H1 (cell line): ENCODE measurements around the gene ADCY3. TPM values are rescaled to one million over a fixed set of nuclear protein-coding genes. Genes with fewer than 3 reads are reported as not detected.

Experiments used
- ASH2L ChIP-seq: fragments of 200-600, 300-600 bp; sonication (generic); IDR thresholded peaks from one replicate; pipeline ENCODE4 v1.7.1; 2017; ENCODE audit warnings: low read length
- ATF3 ChIP-seq: IDR thresholded peaks from 2 replicates; pipeline ENCODE4 v1.6.1; 2011; ENCODE audit warnings: low read depth, mild to moderate bottlenecking, low read length; ENCODE audit not compliant: insufficient read depth
- CBX8 ChIP-seq: fragments of 300-800, 300-1000 bp; sonication (generic); IDR thresholded peaks from 2 replicates; pipeline ENCODE4 v1.7.1; 2016; ENCODE audit warnings: low read depth, low read length, borderline replicate concordance
- CEBPB ChIP-seq: IDR thresholded peaks from 2 replicates; pipeline ENCODE4 v1.6.1; 2012; ENCODE audit warnings: low read depth, low read length
- CTBP2 ChIP-seq: IDR thresholded peaks from 2 replicates; pipeline ENCODE4 v1.7.0; 2011; ENCODE audit warnings: borderline replicate concordance, mild to moderate bottlenecking, moderate library complexity, mixed read lengths, low read length; ENCODE audit not compliant: insufficient read depth, insufficient read length
- JUN ChIP-seq: IDR thresholded peaks from 2 replicates; pipeline ENCODE4 v1.6.1; 2011; ENCODE audit warnings: low read depth, mild to moderate bottlenecking, improper control_type of control experiment, low read length
- KDM1A ChIP-seq: fragments of 200-600, 300-600 bp; sonication (generic); IDR thresholded peaks from 2 replicates; pipeline ENCODE4 v1.7.1; 2016; ENCODE audit warnings: mild to moderate bottlenecking, low read length, borderline replicate concordance
- RNF2 ChIP-seq: fragments of 200-900, 300-1000 bp; sonication (generic); IDR thresholded peaks from 2 replicates; pipeline ENCODE4 v1.7.1; 2016; ENCODE audit warnings: borderline replicate concordance, low read depth, mild to moderate bottlenecking, antibody characterized with exemption, low read length; ENCODE audit not compliant: poor library complexity, severe bottlenecking; ENCODE audit errors: missing control alignments
- SIRT6 ChIP-seq: IDR thresholded peaks from one replicate; pipeline ENCODE4 v1.7.1; 2012; ENCODE audit warnings: low read length, inconsistent platforms
- SP2 ChIP-seq: IDR thresholded peaks from 2 replicates; pipeline ENCODE4 v1.6.1; 2012; ENCODE audit warnings: mild to moderate bottlenecking, low read length, inconsistent platforms
- ZNF274 ChIP-seq: IDR thresholded peaks from 2 replicates; pipeline ENCODE4 v1.7.0; 2012; ENCODE audit warnings: low read length, borderline replicate concordance; ENCODE audit errors: extremely low read depth
- polyA plus RNA-seq, 7 experiments: library from polyadenylated mRNA; depleted of rRNA in 3 of 7; stranded (reverse) in 5 of 7; unstranded in 2 of 7; fragments of >200 nt in 5 of 7; fragments of 200-250 nt in 2 of 7; gene quantifications; 1 replicate in 5 of 7; 2 replicates in 1 of 7; 4 replicates in 1 of 7; pipeline versions ENCODE4 v1.2.1 to v1.2.3, GENCODE V29; 2011 to 2013; ENCODE audit warnings: missing spikeins in 2 of 7, mixed read lengths in 2 of 7
- total RNA-seq: library from RNA; stranded (reverse); fragmentation: NEBNext Ultra II Directional; extraction: Animal tissue kit (Norgen Biotek cat#: 25700); gene quantifications from 2 replicates; pipeline ENCODE4 v1.2.1, GENCODE V29; 2021

ADCY3 gene
- total and polyA plus RNA-seq, 2 of the 8 experiments (the other 6 are each of a cell fraction or from before 2014, with no cell fraction given): 45.1 to 52.9 TPM

- TF ChIP-seq ASH2L: no peak
- no peak for TF ChIP-seq CTBP2
- no peak for TF ChIP-seq ZNF274
- no peak for TF ChIP-seq JUN
- TF ChIP-seq SIRT6: no peak
- no peak for TF ChIP-seq ATF3
- no peak for TF ChIP-seq CEBPB
- no peak for TF ChIP-seq KDM1A
- no peak for TF ChIP-seq RNF2
- TF ChIP-seq CBX8: no peak
- TF ChIP-seq SP2: no peak
These were observed 435 bp downstream of the ADCY3 start (continued) for GRCh38 chr2:24919506-24920097.
